Panc1 (cell line): Measurements from ENCODE around the gene GOLGA3.

ENCODE experiments used
- CTCF ChIP-seq: fragments of 450-650 bp; IDR thresholded peaks from 2 replicates; pipeline ENCODE4 v1.5.1; 2017; ENCODE audit warnings: mild to moderate bottlenecking
- POLR2AphosphoS5 ChIP-seq: IDR thresholded peaks from 2 replicates; pipeline ENCODE4 v1.6.1; 2012; ENCODE audit warnings: mild to moderate bottlenecking, low read depth, low read length, moderate library complexity

- TF ChIP-seq CTCF (no peak), POLR2AphosphoS5 (no peak)
Observed at GRCh38 chr12:132858718-132859266, 30.1 kb upstream of the GOLGA3 start.
